SK-N-SH (cell line): Measurements from ENCODE around the gene CLMP. TPM values are rescaled to one million over a fixed set of nuclear protein-coding genes. Genes with fewer than 3 reads are reported as not detected.
"Not testable (repeated sequence)": the region's sequence is repeated elsewhere in the genome, so short reads cannot be mapped to it uniquely, and the experiment has no call there.

Experiments
- CTCF ChIA-PET: fragments of 300-600, 350-600 bp; formaldehyde crosslinking; extraction: SDS; loops from one replicate; lab custom pipeline; 2021; lab: Yijun Ruan, JAX
- POLR2A ChIA-PET: fragments of 350-600 bp; sonication (Branson Sonifier 250); formaldehyde crosslinking; extraction: SDS; loops from one replicate; lab custom pipeline; 2020; ENCODE audit warnings: antibody characterized with exemption, inconsistent platforms; lab: Yijun Ruan, JAX
- DNase-seq: peaks from one replicate; pipeline ENCODE4 v3.0.0; 2012
- H2AFZ ChIP-seq: fragments of 200-600 bp; sonication (generic); 2 replicates; pipeline ENCODE4 v1.8.1; 2016; ENCODE audit warnings: antibody characterized with exemption, mild to moderate bottlenecking, low read depth
- H3F3A ChIP-seq: fragments of 200-600 bp; sonication (generic); replicated peaks from 2 replicates; pipeline ENCODE3; 2016; ENCODE audit warnings: antibody characterized with exemption, mild to moderate bottlenecking; ENCODE audit not compliant: insufficient read depth
- H3K27ac ChIP-seq, 2 experiments: fragments of 200-500 bp in 1 of 2; fragments of 200-600 bp in 1 of 2; sonication (Bioruptor generic) in 1 of 2; sonication (generic), shearing (Covaris generic) in 1 of 2; 2 replicates each; pipeline versions ENCODE4 v1.5.1 to v1.6.1; 2014 to 2016; ENCODE audit warnings: low read depth in 2 of 2, inconsistent platforms in 1 of 2, low read length in 1 of 2, mild to moderate bottlenecking in 1 of 2, mixed read lengths in 1 of 2
- H3K27me3 ChIP-seq: fragments of 200-600 bp; sonication (generic), shearing (Covaris generic); 2 replicates; pipeline ENCODE4 v1.6.1; 2016; ENCODE audit warnings: mixed run types; ENCODE audit not compliant: insufficient read depth
- H3K36me3 ChIP-seq, 2 experiments: fragments of 200-500 bp in 1 of 2; fragments of 200-600 bp in 1 of 2; sonication (Bioruptor generic) in 1 of 2; sonication (generic) in 1 of 2; replicated peaks in 1 of 2; 2 replicates each; pipeline versions ENCODE3 to v1.5.1; 2014 to 2016; ENCODE audit warnings: low read length in 1 of 2, mild to moderate bottlenecking in 1 of 2; ENCODE audit not compliant: insufficient read depth in 2 of 2, control insufficient read depth in 1 of 2
- H3K4me1 ChIP-seq, 2 experiments: fragments of 200-500 bp in 1 of 2; fragments of 200-600 bp in 1 of 2; sonication (Bioruptor generic) in 1 of 2; sonication (generic), shearing (Covaris generic) in 1 of 2; 2 replicates each; pipeline versions ENCODE4 v1.5.1 to v1.6.1; 2014 to 2016; ENCODE audit warnings: low read depth in 1 of 2, low read length in 1 of 2, mixed run types in 1 of 2; ENCODE audit not compliant: insufficient read depth in 2 of 2, control insufficient read depth in 1 of 2
- H3K4me2 ChIP-seq: fragments of 200-600 bp; sonication (generic), shearing (Covaris generic); 2 replicates; pipeline ENCODE4 v1.6.1; 2017; ENCODE audit warnings: mixed run types
- H3K4me3 ChIP-seq, 2 experiments: fragments of 200-500 bp in 1 of 2; fragments of 200-600 bp in 1 of 2; sonication (Bioruptor generic) in 1 of 2; sonication (generic), shearing (Covaris generic) in 1 of 2; 2 replicates each; pipeline versions ENCODE4 v1.5.1 to v1.8.1; 2014 to 2016; ENCODE audit warnings: low read depth in 2 of 2, inconsistent platforms in 1 of 2, low read length in 1 of 2, mild to moderate bottlenecking in 1 of 2, mixed read lengths in 1 of 2, moderate library complexity in 1 of 2
- H3K79me2 ChIP-seq: fragments of 200-600 bp; sonication (generic); 2 replicates; pipeline ENCODE4 v1.8.1; 2017; ENCODE audit warnings: mild to moderate bottlenecking; ENCODE audit not compliant: insufficient read depth
- H3K9ac ChIP-seq: fragments of 200-600 bp; sonication (generic); 2 replicates; pipeline ENCODE4 v1.6.1; 2017; ENCODE audit warnings: mixed run types
- H3K9me2 ChIP-seq: fragments of 200-600 bp; sonication (generic); 2 replicates; pipeline ENCODE4 v1.6.1; 2017; ENCODE audit warnings: mixed run types
- H3K9me3 ChIP-seq: fragments of 200-600 bp; sonication (generic); 2 replicates; pipeline ENCODE4 v1.6.1; 2017; ENCODE audit warnings: mixed run types, mild to moderate bottlenecking, moderate library complexity
- H4K20me1 ChIP-seq: fragments of 200-600 bp; sonication (generic); 2 replicates; pipeline ENCODE4 v1.6.1; 2017; ENCODE audit warnings: mild to moderate bottlenecking, mixed run types; ENCODE audit not compliant: insufficient read depth
- FOSL2 ChIP-seq: IDR thresholded peaks from 2 replicates; pipeline ENCODE4 v1.4.0; 2012; ENCODE audit warnings: low read depth, mild to moderate bottlenecking, moderate library complexity, borderline replicate concordance
- FOXM1 ChIP-seq: IDR thresholded peaks from 2 replicates; pipeline ENCODE4 v1.4.0; 2012; ENCODE audit warnings: low read depth, mild to moderate bottlenecking
- JUND ChIP-seq: IDR thresholded peaks from 2 replicates; pipeline ENCODE4 v1.4.0; 2012
- MAX ChIP-seq: IDR thresholded peaks from 2 replicates; pipeline ENCODE4 v1.4.0; 2012; ENCODE audit warnings: low read depth
- NFIC ChIP-seq: IDR thresholded peaks from 2 replicates; pipeline ENCODE4 v1.4.0; 2012; ENCODE audit warnings: borderline replicate concordance
- PBX3 ChIP-seq: IDR thresholded peaks from 2 replicates; pipeline ENCODE4; 2012
- RAD21 ChIP-seq: IDR thresholded peaks from 2 replicates; pipeline ENCODE4 v1.6.1; 2012; ENCODE audit warnings: mild to moderate bottlenecking, low read length
- SIN3A ChIP-seq: IDR thresholded peaks from 2 replicates; pipeline ENCODE4 v1.6.1; 2012; ENCODE audit warnings: low read depth, mild to moderate bottlenecking, low read length, moderate library complexity, borderline replicate concordance
- TCF12 ChIP-seq: IDR thresholded peaks from 2 replicates; pipeline ENCODE4 v1.4.0; 2012
- WGBS: methylation state at CpG from one replicate; pipeline ENCODE4 v1.1.6; 2017; ENCODE audit warnings: low lambda C conversion rate; 5-methylcytosine and 5-hydroxymethylcytosine counted together
- polyA plus RNA-seq, 3 experiments: library from polyadenylated mRNA; depleted of rRNA; stranded (reverse); fragments of >200 nt; gene quantifications; 2 replicates each; pipeline ENCODE4 v1.2.3, GENCODE V29; 2012

CLMP gene
- polyA plus RNA-seq, 1 of the 3 experiments (the other 2 are of a cell fraction) = 61.9 TPM

- DNase-seq, H4K20me1 ChIP-seq, H2AFZ ChIP-seq, H3K4me3 ChIP-seq, H3K9me3 ChIP-seq, H3K27me3 ChIP-seq, H3K36me3 ChIP-seq, H3K9me2 ChIP-seq, POLR2A ChIA-PET: not testable (repeated sequence)
- TF ChIP-seq MAX = 0 out of 2 replicates have a peak, but pooled peaks have one; percentile 11
- TF ChIP-seq TCF12 = peak; percentile 31; the same call in 1 of the 2 replicates
- TF ChIP-seq FOSL2 = peak; percentile 31; the same call in 1 of the 2 replicates
- TF ChIP-seq PBX3 = 0 out of 2 replicates have a peak, but pooled peaks have one; percentile 9
- 0 out of 2 replicates have a peak, but pooled peaks have one; percentile 17 for TF ChIP-seq JUND
- CTCF ChIA-PET = interaction anchor here (0.8 to 1.2 kb wide), 4 partner anchors 9 to 115 kb away, joined by 3 to 4 read pairs (median 3); no protein-coding TSS in a partner anchor
- WGBS = 51% methylated on average over 8 of the region's 8 CpGs
- peaks cover 7 to 46% of the 10 kb centered on the region in 2 experiments for H3K4me1 ChIP-seq
- H3F3A ChIP-seq = peaks cover 57% of the 10 kb centered on the region
- peak overlapping the region; percentile 34; the same call in 1 of the 2 replicates for H3K4me2 ChIP-seq
- peaks cover 79% of the 10 kb centered on the region for H3K79me2 ChIP-seq
- H3K27ac ChIP-seq = peak overlapping the region; percentile 24 to 98; a peak in 2 of 4 replicates
- peak overlapping the region; percentile 8; the same call in 1 of the 2 replicates for H3K9ac ChIP-seq
Measured at GRCh38 chr11:123132034-123132766, 62.8 kb downstream of the CLMP start.

- POLR2A ChIA-PET = no interaction called here
- Histone ChIP-seq H3F3A (peaks cover 44% of the 10 kb centered on the region), H3K36me3 (peaks cover 0 to 7% of the 10 kb centered on the region in 2 experiments), H2AFZ (peak overlapping the region; percentile 42; the same call in 1 of the 2 replicates), H3K9me3 (no peaks in the 10 kb centered on the region), H3K79me2 (peaks cover 78% of the 10 kb centered on the region), H3K27me3 (no peaks in the 10 kb centered on the region), H3K4me1 (peaks cover 4 to 37% of the 10 kb centered on the region in 2 experiments; a peak in 3 of 4 replicates), H4K20me1 (no peaks in the 10 kb centered on the region), H3K9ac (peak overlapping the region; percentile 61), H3K27ac (peak overlapping the region; percentile 65 to 98), H3K9me2 (no peaks in the 10 kb centered on the region), H3K4me3 (no peak overlapping the region), H3K4me2 (peak overlapping the region; percentile 59)
- DNase-seq = no peak
- TF ChIP-seq TCF12 = peak; percentile 53; the same call in 1 of the 2 replicates
- no peak for TF ChIP-seq RAD21
- peak; percentile 42 for TF ChIP-seq PBX3
- 0 out of 2 replicates have a peak, but pooled peaks have one; percentile 15 for TF ChIP-seq NFIC
- TF ChIP-seq FOSL2 = peak; percentile 24; the same call in 1 of the 2 replicates
- peak; percentile 24; the same call in 1 of the 2 replicates for TF ChIP-seq JUND
- peak; percentile 10; the same call in 1 of the 2 replicates for TF ChIP-seq SIN3A
- no peak for TF ChIP-seq FOXM1
- WGBS = 7% methylated on average over 3 of the region's 3 CpGs
- CTCF ChIA-PET = interaction anchor here (1.2 kb wide), 1 partner anchor 117 kb away, joined by 3 read pairs; no protein-coding TSS in a partner anchor
Measured at GRCh38 chr11:123129920-123130319, 65.1 kb downstream of the CLMP start.
